ENCODE measurements around the gene SIX4.

Gene SIX4

GRCh38 chr14:60661721-60662120, 62.4 kb downstream of the SIX4 start:
- TF ChIP-seq CTCF (IDR thresholded peaks at IDR 0.05; ENCODE audit: unreplicated experiment in 3 of 3): no peak
- H3K4me1 Mint-ChIP-seq: peaks cover 35% of the 10 kb centered on the region
- no peaks in the 10 kb centered on the region for H3K36me3 Mint-ChIP-seq (ENCODE audit: low read depth)
- peaks cover 26% of the 10 kb centered on the region for H3K27me3 Mint-ChIP-seq (ENCODE audit: low read depth)
- H3K27ac Mint-ChIP-seq: no peak overlapping the region
- H3K4me3 Mint-ChIP-seq: no peak overlapping the region
- H3K9me3 Mint-ChIP-seq: no peaks in the 10 kb centered on the region
